T-helper 1 cell treated with Interleukin-12 subunit alpha and Interleukin-12 subunit beta and Interleukin-4 antibody, amounts not matched to agents 30 μg/mL and 1 μg/mL, for 36 hours (primary cell): ENCODE results near the gene FAM13C.
A peak's percentile ranks its signal among the peaks of the same experiment; 100 is the strongest.

ENCODE experiments used
- H3K27ac Mint-ChIP-seq: one replicate; pipeline ENCODE4 v1.8.0; 2021; ENCODE audit warnings: mild to moderate bottlenecking, mixed read lengths
- H3K27me3 Mint-ChIP-seq: one replicate; pipeline ENCODE4 v1.8.0; 2021; ENCODE audit warnings: low read depth, mixed read lengths
- H3K36me3 Mint-ChIP-seq: one replicate; pipeline ENCODE4 v1.8.0; 2021; ENCODE audit warnings: low read depth, mixed read lengths
- H3K4me1 Mint-ChIP-seq: one replicate; pipeline ENCODE4 v1.8.0; 2021; ENCODE audit warnings: low read depth, mixed read lengths
- H3K4me3 Mint-ChIP-seq: one replicate; pipeline ENCODE4 v1.8.0; 2021; ENCODE audit warnings: mild to moderate bottlenecking, moderate library complexity, mixed read lengths
- H3K9me3 Mint-ChIP-seq: one replicate; pipeline ENCODE4 v1.8.0; 2021; ENCODE audit warnings: mixed read lengths

The FAM13C gene

DNA sequence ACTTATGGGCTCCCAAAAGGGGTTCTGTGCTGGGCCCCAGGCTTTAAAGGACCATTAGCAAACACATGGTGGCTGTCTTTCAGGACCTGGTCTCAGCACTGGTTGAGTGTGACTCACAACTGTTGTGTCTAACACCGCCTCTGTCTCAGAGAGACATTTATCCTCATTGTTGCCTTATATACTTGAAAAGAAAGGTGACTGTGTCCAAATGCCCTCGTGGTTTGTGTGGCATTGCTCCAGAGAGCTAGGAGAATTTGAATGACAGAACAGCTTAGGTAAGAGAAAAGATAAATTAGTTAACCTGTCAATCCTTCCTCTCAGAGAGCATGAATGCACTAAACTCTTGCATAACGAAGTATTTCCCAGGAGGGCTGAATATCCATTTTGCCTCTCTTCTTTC lies 14.5 kb upstream of the FAM13C start:
- Mint-ChIP-seq H3K36me3 (no peaks in the 10 kb centered on the region), H3K4me1 (no peaks in the 10 kb centered on the region), H3K9me3 (no peaks in the 10 kb centered on the region), H3K27me3 (no peaks in the 10 kb centered on the region), H3K4me3 (no peak overlapping the region), H3K27ac (no peak overlapping the region)

DNA sequence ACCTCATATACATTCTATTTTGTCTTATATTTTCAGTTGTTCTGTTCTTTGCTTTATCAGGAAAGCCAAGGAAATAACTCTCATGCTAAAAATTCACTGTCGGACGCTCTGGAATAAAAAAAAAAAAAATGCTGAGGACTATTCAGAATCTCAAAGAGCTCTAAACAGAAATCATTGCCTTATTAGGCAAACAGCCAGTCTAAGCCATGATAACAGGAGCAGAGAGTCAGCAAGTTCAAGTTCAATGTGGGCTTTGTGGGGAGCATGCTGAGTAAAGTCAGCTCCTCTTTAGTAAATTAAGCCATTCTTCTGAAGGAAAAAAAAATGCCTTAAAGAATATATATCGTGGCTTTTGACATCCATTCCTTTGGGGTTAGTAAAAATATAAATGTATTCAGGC lies 13.6 kb upstream of the FAM13C start:
- Mint-ChIP-seq H3K4me3 (no peak overlapping the region), H3K4me1 (no peaks in the 10 kb centered on the region), H3K27me3 (no peaks in the 10 kb centered on the region)

DNA sequence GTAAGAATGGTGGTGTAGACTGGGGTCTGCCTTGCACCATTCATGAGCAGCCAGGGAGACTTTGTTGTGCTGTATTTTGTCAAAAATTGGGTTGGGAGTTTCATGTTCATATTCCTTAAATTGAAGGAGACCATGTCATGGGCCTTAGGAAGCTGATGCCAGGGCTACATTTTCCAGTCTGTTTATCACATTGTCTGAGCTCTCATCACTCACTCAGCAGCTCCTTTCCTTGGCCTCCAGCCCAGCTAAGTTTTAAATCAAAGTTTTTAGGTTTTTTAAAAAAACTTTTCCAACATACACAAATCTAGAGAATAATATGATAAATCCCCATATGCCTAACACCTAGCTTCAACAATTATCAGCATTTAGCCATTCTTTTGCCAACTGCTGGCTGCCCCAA lies 12.6 kb upstream of the FAM13C start:
- Mint-ChIP-seq H3K9me3 (no peaks in the 10 kb centered on the region), H3K4me1 (no peaks in the 10 kb centered on the region), H3K27ac (no peak overlapping the region), H3K36me3 (no peaks in the 10 kb centered on the region), H3K27me3 (no peaks in the 10 kb centered on the region), H3K4me3 (no peak overlapping the region)

More for the DNA sequence above, 13.6 kb upstream of the FAM13C start:
- Mint-ChIP-seq H3K27ac (no peak overlapping the region), H3K36me3 (no peaks in the 10 kb centered on the region), H3K9me3 (no peaks in the 10 kb centered on the region)

DNA sequence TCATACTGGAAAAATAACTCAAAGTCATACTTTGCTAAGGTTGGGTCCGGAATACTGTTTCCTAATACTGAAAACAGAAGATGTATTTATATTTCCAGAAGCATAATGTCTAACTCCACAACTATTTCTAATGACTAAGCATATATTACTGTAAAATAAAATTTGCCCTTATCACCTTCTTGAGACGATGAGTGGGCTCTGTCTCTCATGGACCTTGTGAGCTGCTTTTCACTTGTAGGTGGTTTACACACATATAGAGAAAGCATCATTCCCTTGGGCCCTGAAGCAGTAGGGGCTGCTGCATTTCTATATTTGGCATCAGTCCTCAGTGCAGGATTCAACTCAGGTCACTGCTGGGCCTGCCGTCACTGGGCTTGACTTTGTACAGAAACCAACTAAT lies 10.7 kb upstream of the FAM13C start:
- no peaks in the 10 kb centered on the region for H3K36me3 Mint-ChIP-seq
- no peaks in the 10 kb centered on the region for H3K27me3 Mint-ChIP-seq
- no peaks in the 10 kb centered on the region for H3K9me3 Mint-ChIP-seq
- H3K4me1 Mint-ChIP-seq, result no peaks in the 10 kb centered on the region
- no peak overlapping the region for H3K4me3 Mint-ChIP-seq
- H3K27ac Mint-ChIP-seq, result no peak overlapping the region

DNA sequence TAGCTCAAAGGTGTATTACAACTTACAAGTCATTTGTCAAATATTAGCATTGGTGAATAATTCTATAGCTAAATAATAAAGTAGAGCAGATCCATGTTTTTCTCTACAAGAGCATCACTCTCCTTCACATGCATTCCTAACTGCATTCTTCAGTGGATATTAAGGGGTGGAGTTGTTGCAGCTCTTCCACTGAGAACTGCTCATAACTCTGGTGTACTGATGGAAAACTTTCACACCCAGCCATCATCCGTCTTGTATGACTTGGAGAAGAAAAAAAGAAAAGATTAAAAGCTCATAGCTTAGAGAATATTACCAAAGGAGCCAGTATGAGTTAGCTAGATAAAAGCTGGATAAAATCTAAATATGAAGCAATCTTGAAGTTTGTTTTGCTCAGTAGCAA lies 10.2 kb upstream of the FAM13C start:
- no peaks in the 10 kb centered on the region for H3K9me3 Mint-ChIP-seq
- H3K4me1 Mint-ChIP-seq, result no peaks in the 10 kb centered on the region
- no peaks in the 10 kb centered on the region for H3K27me3 Mint-ChIP-seq
- H3K36me3 Mint-ChIP-seq, result no peaks in the 10 kb centered on the region
- H3K27ac Mint-ChIP-seq, result no peak overlapping the region
- H3K4me3 Mint-ChIP-seq, result no peak overlapping the region

DNA sequence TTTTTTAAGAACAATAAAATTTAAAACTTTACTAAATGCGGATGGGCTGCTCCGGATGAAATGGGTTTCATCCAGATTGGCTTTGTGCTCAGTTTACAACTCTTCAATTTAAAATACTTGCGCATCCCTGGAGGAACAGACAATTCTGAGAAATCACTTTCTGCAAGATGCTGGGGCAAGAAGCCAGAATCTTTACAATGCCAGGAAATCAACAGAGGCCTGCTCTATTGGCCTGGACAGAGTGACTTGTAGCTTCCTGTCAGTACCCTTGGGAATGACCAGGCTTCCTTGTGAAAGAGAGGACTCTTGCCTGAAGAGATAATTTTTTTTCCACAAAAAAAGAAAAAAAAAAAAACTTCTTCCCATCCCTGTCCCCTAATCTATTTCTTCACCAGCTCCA lies 3.9 kb upstream of the FAM13C start:
- H3K4me3 Mint-ChIP-seq, result no peak overlapping the region
- peaks cover 32% of the 10 kb centered on the region for H3K27me3 Mint-ChIP-seq
- H3K4me1 Mint-ChIP-seq, result peaks cover 7% of the 10 kb centered on the region
- no peaks in the 10 kb centered on the region for H3K36me3 Mint-ChIP-seq
- H3K9me3 Mint-ChIP-seq, result no peaks in the 10 kb centered on the region
- no peak overlapping the region for H3K27ac Mint-ChIP-seq

DNA sequence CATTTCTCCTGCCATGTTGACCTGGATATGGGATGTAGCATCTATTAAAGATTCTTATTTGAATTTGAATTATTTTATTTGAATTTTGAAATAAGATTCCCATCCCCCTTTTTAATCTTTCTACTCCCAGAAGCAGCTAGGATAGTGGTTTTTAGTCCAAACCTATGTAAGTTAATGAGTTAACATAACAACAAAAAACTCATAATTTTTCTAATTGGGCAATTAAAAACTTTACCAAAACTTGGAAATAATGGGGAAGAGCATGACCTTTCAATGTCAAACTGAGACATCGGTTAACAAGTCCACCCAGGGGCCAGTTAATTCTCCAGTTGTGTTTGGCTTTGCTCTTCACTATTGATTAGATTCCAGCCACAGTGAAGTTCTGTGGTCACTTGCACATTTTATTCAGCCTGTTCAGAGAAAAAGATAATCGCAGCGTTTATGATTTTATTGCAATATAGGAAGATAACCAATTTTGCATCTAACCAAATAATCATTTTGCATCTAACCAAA lies 1.2 kb upstream of the FAM13C start:
- no peak overlapping the region for H3K4me3 Mint-ChIP-seq

DNA sequence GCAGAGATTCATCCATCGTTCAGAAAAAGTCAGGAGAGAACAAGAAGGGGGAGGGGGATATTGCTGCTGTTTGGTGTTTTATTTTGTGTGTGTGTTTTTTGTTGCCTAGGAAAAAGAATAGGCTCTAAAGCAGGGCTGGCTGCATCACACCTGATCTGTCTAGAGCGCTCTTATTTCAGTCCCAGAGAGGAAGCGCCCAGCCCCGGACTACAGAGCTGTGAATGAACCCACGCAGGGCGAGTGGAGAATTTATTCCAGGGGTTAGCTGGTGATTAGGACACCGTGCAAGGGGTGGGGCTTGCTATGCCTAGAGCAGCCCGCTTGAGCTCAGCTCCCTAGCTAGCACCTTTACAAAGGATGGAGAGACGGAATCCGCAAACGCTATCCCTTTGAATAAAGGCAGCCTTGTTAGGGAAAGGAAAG lies 621 bp upstream of the FAM13C start:
- Mint-ChIP-seq H3K27ac (no peak overlapping the region), H3K9me3 (no peaks in the 10 kb centered on the region), H3K27me3 (peaks cover 35% of the 10 kb centered on the region), H3K4me3 (peak overlapping the region; percentile 46), H3K36me3 (no peaks in the 10 kb centered on the region), H3K4me1 (peaks cover 7% of the 10 kb centered on the region)

More for the DNA sequence above, 1.2 kb upstream of the FAM13C start:
- Mint-ChIP-seq H3K4me1 (peaks cover 7% of the 10 kb centered on the region), H3K27me3 (peaks cover 35% of the 10 kb centered on the region), H3K27ac (no peak overlapping the region), H3K36me3 (no peaks in the 10 kb centered on the region), H3K9me3 (no peaks in the 10 kb centered on the region)

DNA sequence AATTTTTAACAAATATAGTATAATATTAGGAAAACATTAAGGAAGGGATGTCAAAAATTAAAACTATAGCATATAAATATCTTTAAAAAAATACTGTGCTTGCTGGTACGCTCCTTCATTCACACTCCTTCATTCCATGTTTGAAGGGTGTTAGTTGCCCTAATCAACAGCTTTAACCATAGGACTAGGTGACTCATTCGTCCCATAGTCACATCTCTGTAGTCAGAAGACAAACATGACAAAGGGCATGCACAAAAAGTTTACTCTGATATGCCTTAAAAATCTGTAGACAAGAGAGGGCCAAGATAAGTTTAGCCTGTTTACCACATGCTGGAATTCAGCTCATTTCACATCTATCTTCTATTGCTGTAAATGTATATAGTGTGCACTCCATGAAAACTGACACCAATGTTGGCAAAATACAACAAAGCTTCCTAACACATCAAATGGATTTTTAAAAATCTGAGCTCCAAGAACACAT lies 646 bp downstream of the FAM13C start:
- no peaks in the 10 kb centered on the region for H3K9me3 Mint-ChIP-seq
- H3K4me1 Mint-ChIP-seq, result peaks cover 7% of the 10 kb centered on the region
- no peaks in the 10 kb centered on the region for H3K36me3 Mint-ChIP-seq
- peaks cover 35% of the 10 kb centered on the region for H3K27me3 Mint-ChIP-seq
- H3K4me3 Mint-ChIP-seq, result peak overlapping the region; percentile 2
- no peak overlapping the region for H3K27ac Mint-ChIP-seq

DNA sequence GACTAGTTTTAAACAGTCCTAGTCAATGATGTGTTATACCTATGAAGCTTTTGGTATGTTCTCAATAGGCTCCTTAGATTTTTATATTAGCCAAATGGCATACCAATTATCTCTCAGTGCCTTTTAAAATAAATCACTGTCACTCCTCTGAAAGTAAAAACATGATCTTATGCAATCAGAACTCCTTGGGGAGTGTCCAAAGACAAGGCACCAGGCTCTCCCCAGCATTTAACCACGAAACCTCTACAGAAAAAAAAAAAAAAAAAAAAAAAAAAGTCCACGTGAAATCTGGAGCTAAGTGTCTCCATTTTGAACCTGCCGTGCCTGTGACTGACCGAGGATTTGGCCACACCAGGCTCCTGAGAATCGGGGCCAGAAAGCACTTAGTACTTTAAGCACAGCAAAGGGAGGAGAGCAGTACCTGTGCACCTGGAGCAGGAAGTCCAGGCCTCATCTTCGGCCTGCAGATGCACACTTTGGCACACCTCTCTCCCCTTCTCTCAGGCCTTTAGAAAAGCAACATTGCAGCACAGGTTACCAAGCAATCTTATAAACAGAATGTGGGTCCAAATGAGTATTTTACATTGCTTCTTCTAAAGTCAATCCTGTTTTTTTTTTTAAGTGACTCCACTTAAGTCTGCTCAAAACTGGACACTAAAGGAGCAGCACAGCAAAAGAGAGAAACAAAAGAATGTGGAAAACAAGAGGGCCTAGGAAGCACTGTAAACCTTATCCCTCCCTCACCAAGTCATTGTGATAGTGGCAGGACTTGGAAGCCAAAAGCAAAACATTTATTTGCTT lies 1.5 kb downstream of the FAM13C start:
- H3K27ac Mint-ChIP-seq, result no peak overlapping the region
- no peak overlapping the region for H3K4me3 Mint-ChIP-seq
- H3K4me1 Mint-ChIP-seq, result peaks cover 7% of the 10 kb centered on the region
- no peaks in the 10 kb centered on the region for H3K36me3 Mint-ChIP-seq
- no peaks in the 10 kb centered on the region for H3K9me3 Mint-ChIP-seq
- H3K27me3 Mint-ChIP-seq, result peaks cover 35% of the 10 kb centered on the region

DNA sequence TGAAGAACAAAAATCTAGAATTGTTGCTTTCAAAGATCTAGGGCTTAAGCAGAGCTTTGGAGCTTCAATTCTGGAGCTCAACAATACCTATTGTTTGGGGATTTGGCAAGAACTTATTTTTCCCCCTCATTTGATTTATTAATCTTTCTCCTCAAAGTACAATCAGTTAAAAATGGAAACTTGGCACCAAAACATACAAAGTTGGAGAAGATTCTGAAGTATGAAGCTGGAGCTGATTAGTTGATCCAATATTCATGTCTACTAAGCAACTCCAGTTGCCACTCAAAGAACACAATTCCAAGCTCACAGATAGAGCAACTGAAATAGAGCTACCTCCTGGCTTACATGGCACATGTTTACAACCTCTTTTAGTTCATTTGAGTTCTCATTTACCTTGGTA lies 3.8 kb downstream of the FAM13C start:
- no peaks in the 10 kb centered on the region for H3K9me3 Mint-ChIP-seq
- peaks cover 20% of the 10 kb centered on the region for H3K27me3 Mint-ChIP-seq
- no peaks in the 10 kb centered on the region for H3K36me3 Mint-ChIP-seq
- no peak overlapping the region for H3K27ac Mint-ChIP-seq
- no peak overlapping the region for H3K4me3 Mint-ChIP-seq
- peaks cover 7% of the 10 kb centered on the region for H3K4me1 Mint-ChIP-seq

DNA sequence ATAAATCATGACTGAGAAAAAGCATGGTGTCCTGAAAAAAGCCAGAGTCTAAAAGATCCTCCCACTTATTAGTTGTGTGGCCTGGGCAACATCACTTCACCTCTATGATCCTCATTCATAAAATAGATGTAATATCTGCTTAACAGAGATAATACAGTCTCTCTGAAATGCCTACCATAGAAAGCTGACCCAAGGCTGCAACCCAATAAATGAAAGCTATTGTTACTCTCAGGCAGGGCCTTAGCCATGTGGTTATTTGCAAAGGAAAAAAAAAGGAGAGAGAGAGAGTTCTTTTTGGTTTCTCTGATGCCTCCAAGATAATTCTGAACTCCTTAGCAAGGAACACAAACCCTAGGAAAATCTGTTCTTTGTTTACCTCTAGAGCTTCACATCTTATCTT lies 7.9 kb downstream of the FAM13C start:
- Mint-ChIP-seq H3K27ac (no peak overlapping the region), H3K9me3 (no peaks in the 10 kb centered on the region), H3K36me3 (no peaks in the 10 kb centered on the region), H3K4me1 (no peaks in the 10 kb centered on the region), H3K27me3 (peaks cover 3% of the 10 kb centered on the region), H3K4me3 (no peak overlapping the region)

DNA sequence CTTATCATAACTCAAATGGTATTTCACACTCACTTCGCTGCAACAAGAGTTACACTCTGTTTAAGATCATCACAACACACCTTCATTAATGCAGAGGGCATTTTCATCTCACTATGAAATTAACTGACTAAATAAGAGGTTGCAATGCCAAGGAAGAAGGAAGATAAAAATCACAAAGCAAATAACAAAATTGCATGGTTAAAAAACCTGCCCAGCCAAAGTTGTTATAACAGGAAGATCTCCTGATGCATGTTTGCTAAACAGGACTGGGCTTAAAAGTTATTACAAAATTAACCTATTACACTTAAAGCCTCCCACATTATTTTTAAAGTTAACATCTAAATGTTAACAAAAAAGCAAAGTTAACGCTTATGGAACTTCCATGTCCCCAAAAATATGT lies 11.8 kb downstream of the FAM13C start:
- H3K9me3 Mint-ChIP-seq, result no peaks in the 10 kb centered on the region
- no peaks in the 10 kb centered on the region for H3K4me1 Mint-ChIP-seq
- no peak overlapping the region for H3K4me3 Mint-ChIP-seq
- no peaks in the 10 kb centered on the region for H3K36me3 Mint-ChIP-seq
- H3K27ac Mint-ChIP-seq, result no peak overlapping the region
- no peaks in the 10 kb centered on the region for H3K27me3 Mint-ChIP-seq

DNA sequence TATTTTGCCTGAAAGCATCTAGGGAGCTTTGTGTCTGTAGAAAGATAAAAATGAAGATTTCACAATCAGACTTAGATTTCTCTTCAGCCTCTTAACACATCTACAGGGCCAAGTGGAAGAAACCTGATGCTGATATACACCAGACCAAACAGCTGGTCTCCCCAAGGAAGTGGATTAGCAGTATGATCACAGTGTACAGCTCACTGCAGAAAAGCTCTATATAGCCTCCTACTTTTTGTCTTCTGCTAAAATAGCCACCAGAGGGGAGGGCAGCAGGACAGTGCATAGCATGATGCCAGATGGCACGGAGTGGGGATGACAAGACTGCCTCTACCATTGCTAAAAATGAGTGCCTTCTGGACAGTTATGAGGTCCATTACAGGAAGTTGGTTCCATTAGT lies 16.0 kb downstream of the FAM13C start:
- H3K27me3 Mint-ChIP-seq, result no peaks in the 10 kb centered on the region
- no peaks in the 10 kb centered on the region for H3K9me3 Mint-ChIP-seq

DNA sequence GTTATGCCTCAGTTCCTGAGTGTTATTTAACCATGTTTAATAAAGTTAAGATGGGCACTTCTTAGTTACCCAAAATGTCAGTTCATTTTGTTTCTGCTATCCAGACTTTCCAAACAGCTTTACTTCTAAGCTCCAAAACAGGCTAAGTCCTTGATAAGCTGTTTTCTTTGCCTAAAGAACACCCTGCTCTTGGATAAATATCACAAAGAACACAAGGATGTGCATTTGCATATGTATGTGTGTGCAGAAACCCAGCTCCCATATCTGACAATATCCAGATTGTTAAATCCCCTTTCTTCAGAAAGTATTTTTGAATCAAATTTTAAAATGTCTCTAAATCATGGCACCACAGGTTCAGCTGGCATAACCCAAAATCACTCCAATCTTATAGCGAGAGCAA lies 19.6 kb downstream of the FAM13C start:
- Mint-ChIP-seq H3K27ac (no peak overlapping the region), H3K27me3 (no peaks in the 10 kb centered on the region), H3K9me3 (no peaks in the 10 kb centered on the region)

More for the DNA sequence above, 16.0 kb downstream of the FAM13C start:
- H3K27ac Mint-ChIP-seq, result no peak overlapping the region
- no peaks in the 10 kb centered on the region for H3K4me1 Mint-ChIP-seq
- H3K36me3 Mint-ChIP-seq, result no peaks in the 10 kb centered on the region
- H3K4me3 Mint-ChIP-seq, result no peak overlapping the region

More for the DNA sequence above, 19.6 kb downstream of the FAM13C start:
- H3K4me3 Mint-ChIP-seq, result no peak overlapping the region
- H3K4me1 Mint-ChIP-seq, result no peaks in the 10 kb centered on the region
- H3K36me3 Mint-ChIP-seq, result no peaks in the 10 kb centered on the region
